ENCODE data around the gene BACH2.
"Not testable (repeated sequence)": the region's sequence is repeated elsewhere in the genome, so short reads cannot be mapped to it uniquely, and the experiment has no call there.

Gene BACH2

DNA sequence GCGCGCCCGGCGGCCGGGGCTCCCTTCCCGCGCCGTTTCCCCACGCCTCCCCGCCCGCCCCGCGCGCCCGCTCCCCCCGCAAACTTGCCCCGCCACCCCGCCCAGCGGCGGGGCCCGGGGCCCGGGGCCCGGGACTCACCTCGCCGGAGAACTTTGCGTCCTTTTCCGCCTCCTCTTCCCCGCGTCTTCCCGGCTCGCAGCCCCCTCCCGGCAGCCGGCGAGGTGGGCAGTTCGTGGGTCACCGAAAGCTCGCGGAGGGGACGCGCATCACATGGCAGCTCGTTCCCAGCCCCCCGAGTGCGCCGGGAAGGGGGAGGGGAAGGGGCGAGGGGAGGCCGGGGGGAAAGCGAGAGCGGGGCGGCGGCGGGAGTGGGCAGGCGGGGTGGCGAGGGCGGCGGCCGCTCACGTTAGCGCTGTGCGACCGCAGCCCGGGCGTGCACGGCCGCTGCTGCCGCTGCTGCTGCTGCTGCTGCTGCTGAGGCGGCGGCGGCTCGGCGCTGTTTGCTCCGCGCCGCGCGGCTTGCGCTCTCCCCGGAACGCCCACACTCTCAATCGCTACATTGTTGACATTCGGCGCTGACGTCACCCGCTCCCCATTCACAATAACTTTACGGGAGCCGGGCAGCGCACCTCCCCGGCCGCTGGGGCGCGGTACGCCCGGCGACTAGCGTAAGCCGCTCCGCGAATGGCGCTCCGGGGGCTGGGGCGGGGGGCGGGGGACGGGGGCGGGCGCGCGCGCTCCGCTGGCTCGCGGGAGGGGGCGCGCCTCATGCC is at the start of gene BACH2:
Gene BACH2 (minus strand): TSS at position 503 of the 774 bp plus-strand sequence. CDS start 287,999 bp downstream, outside the sequence.
- DNase-seq, result peak; percentile 92

GRCh38 chr6:90343576-90343975 is 46.9 kb upstream of the BACH2 start:
- no peak for DNase-seq

DNA sequence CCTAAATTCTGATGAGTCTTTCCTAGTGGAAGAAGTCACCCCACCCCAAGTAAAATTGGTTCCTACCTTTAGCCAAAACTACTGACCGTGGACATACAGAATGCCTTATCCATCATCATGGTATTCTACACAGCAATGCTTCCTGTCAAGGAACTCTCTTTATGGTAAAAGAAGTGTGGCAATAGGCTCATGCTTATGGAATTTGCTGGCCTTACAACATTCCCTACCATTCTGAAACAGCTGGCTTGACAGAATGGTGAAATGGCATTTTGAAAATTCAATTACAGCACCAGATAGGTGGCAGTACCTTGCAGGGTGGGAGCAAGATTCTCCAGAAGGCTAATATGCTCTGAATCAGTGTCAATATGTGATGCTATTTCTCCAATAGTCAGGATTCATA is 41.8 kb upstream of the BACH2 start:
- no peak for DNase-seq

DNA sequence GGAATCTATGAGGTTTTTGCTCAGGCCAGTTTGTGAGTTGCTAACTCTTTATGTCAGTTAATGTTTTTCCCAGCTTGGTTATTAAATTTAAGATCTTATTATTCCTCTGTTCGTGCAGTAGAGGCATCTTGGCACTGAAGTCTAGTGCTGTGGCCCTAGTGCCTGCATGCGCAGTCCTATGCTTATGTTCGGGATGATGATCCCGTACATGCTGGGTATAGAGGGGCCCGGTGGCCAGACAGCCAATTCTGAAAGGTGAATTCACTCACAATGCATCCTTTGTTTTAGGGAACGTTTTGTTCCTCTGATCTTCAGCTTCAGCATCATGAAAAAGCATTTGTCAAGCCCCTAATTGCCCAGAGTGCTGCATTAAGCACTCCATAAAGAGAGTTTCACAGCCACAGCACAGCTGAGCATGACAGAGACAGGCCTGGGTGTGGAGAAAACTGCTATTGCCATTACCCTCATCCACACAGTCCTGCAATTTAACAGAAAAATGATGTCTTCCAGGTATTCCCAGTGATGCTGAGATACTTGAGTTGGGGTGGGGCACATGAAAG is 39.8 kb upstream of the BACH2 start:
- DNase-seq, result no peak

- DNase-seq, result no peak
These were observed 37.3 kb upstream of the BACH2 start for GRCh38 chr6:90333928-90334327.

DNA sequence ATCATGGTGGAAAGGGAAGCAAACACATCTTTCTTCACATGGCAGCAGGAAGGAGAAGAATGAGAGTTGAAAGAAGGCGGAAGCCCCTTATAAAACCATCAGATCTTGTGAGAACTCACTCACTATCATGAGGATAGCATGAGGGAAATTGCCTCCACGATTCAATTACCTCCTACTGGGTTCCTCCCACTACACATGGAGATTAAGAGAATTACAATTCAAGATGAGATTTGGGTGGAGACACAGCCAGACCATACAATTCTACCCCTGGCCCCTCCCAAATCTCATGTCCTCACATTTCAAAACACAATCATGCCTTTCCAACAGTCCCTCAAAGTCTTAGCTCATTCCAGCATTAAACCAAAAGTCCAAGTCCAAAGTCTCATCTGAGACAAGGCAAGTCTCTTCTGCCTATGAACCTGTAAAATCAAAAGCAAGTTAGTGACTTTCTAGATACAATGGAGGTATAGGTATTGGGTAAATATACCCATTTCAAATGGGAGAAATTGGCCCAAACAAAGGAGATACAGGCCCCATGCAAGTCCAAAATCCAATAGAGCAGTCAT is 36.4 kb upstream of the BACH2 start:
- not testable (repeated sequence) for DNase-seq

- no peak for DNase-seq
These were observed 32.9 kb upstream of the BACH2 start for GRCh38 chr6:90329386-90330077.

DNA sequence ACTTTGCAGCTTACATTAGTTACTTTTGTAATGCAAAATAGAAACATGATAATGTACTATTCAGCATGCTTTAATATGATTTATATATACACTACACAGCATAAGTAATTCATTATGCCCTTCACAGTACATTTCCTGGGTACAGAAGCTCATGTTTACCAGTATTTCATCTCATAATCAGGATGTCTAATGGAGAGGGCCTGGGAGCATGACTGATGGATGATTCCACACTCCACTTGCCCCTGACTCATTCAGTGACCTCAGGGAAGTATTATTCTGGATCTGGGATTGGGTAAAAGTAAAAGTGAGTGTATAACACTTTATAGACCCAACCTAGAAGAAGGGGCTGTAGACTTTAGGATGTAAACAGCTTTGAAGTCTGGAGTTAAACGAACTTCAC is 31.4 kb upstream of the BACH2 start:
- no peak for DNase-seq

GRCh38 chr6:90326404-90327057 is 29.9 kb upstream of the BACH2 start:
- DNase-seq, result no peak

DNA sequence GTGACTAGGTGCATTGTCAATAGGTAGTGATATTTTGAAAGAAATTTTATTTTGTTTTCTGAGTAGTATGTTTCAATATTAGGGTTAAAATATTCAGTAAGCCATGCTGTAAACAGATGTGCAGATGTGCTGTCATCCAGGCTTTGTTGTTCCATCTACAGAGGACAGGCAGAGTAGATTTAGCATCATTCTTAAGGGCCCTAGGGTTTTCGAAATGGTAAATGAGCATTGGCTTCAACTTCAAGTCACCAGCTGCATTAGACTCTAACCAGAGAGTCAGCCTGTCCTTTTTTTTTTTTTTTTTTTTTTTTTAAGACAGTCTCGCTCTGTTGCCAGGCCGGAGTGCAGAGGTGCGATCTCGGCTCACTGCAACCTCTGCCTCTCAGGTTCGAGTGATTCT is 27.1 kb upstream of the BACH2 start:
- DNase-seq, result no peak

GRCh38 chr6:90322976-90323474 is 26.4 kb upstream of the BACH2 start:
- DNase-seq, result no peak

DNA sequence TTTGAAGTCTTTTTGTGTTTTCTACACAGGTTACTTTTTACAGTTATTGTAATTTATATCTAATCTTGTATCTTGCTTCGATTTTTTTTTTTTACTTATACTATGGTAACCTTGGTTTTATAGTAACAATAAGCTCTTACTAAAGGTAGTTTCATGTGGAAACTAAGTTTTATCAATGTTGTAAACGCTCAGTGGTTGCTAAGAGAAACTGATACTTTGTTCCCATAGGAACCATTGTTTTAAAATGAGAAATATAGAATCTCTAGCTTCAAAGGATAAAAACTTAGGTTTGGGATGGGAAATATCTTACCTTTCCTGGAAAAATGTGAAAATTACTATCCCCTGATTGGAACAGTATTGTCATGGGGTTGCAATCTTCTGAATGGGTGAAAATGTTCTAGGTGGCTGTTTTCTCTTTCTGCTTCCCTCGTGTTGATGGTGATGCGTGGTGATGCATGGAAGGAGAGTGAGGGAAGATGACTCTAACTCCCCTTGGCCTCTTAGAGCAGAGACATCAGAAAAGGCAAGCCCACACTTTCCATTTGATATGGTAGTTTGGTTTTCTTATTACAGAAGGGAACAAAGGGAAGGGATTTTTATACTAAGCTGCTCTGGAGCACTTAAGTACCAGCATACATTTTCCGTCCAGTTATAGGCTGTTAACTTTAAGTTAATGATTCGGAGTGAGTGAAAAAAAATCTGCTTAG is 23.5 kb upstream of the BACH2 start:
- DNase-seq, result no peak

DNA sequence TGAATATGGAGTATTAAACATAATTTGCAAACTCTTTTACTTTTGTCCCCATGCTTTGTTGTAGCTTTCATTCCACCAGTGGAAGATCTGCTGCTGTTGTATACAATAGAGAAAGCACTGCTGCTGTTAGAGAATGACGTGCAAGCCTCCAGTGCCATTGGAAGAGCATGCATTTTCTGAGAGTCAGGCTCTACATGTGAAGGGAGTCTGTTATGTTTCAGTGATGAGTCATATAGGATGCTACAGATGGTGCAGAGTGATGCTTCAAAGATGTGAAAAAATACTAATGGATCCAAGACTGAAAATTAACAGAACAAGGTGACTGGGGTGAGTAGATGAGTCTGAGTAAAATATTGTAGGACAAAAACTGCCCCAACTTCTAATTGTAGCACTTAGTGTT is 22.4 kb upstream of the BACH2 start:
- DNase-seq, result no peak

- DNase-seq, result no peak
These were observed 19.3 kb upstream of the BACH2 start for GRCh38 chr6:90315986-90316385.

GRCh38 chr6:90315354-90315950 is 18.8 kb upstream of the BACH2 start:
- DNase-seq, result no peak

DNA sequence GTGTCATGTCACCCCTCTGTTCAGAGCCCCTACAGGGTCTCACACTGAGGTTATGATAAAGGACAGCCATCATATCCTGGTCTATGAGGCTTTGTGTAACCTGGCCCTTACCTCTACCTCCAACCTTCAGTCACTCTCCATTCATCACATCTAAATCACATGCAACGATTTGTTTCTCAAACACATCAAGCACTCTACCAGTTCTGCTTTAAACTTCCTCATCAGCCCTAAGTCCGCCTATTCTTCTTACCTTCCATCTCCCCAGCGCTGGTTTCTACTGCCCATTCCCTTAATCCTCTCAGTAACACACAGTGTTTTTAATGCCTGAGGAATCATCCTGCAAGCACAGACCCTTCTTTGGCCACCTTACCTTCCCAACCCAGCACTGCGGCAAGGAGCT is 17.9 kb upstream of the BACH2 start:
- no peak for DNase-seq

DNA sequence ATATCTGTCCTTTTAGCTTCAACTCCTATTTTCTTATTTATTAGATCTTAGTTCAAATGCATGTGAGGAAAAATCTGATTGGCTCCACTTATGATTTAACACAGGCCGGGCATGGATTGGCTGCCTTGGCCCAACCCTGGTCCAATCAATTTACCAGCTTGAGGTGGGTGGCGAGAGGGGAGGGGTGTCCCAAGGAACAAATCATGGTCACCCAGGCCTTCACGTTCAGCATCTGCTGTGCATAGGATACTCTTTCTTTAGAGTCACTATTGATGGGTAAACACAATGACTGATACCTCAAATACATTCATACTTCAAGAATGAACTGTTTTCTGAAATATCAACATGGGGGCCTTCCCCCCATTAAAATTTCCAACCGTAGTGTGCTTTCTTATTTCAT is 14.9 kb upstream of the BACH2 start:
- no peak for DNase-seq

- no peak for DNase-seq
These were observed 9.3 kb upstream of the BACH2 start for GRCh38 chr6:90305800-90306448.

- DNase-seq, result no peak
These were observed 7.7 kb upstream of the BACH2 start for GRCh38 chr6:90304308-90304707.

DNA sequence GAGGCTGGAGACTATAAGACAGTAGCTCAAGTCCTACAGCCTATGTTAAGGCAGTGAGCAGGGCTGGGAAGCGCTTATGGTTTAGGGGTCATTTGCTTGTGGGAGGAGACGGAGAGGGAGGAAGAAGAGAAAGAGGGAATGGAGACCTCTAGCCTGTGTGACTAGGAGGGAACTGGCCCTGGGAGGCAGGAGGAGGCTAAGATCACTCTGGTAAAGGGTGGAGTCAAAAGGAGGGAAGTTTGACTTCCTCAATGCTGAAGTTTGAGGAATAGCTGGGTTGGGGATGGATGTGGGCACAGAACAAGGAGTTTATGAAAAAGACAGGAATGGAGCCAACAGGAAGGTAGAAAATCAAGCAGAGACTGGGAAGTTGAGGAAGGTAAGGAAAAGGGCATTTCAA is 6.4 kb upstream of the BACH2 start:
- DNase-seq, result no peak

DNA sequence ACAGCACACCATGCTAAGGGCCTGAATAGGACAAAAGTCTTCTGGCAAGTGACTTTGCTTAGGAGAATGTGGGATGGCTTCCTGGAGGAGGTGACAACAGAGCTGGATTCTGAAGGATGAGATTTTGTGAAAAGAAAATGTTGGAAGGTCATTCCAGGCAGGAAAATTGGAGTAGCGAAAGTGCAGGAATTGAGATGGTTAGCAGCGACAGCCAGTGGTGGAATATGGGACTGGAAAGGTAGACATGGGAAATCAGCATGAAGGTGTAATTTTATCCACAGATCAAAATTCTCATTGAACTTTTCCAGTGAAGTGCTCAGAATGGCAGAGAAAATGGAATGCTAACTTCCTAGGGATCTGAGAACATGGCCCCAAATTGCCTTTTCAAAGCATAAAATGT is 5.7 kb upstream of the BACH2 start:
- DNase-seq, result no peak

- DNase-seq, result no peak
These were observed 5.2 kb upstream of the BACH2 start for GRCh38 chr6:90301816-90302215.
